GM21528 (cell line): Measurements from ENCODE around the gene EEF1AKMT3.

Experiments used
- ATAC-seq: cut with Tn5 transposase; IDR thresholded peaks from one replicate; pipeline ENCODE4 v1.9.1; 2021; ENCODE audit warnings: mild to moderate bottlenecking, moderate library complexity; ENCODE audit not compliant: unreplicated experiment, low FRiP score

The EEF1AKMT3 gene

DNA sequence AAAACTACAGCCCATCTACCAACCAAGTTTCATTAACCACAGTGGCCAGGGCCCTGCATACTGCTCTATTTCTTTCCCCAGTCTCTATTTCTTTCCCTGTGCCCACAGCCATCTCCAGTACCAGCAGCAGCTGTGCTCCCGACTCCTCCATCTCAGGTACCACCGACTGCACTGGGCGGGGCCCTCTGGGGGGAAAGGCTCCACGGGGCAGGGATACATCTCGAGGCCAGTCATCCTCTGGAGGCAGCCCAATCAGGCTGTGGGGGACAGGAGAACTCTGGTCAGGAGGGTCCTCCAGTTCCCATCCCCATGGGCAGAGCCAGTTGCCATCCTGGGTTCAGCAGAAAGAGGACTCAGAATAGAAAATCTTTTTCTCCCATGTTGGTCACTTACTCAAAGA is 23.4 kb upstream of the EEF1AKMT3 start:
- no peak for ATAC-seq

DNA sequence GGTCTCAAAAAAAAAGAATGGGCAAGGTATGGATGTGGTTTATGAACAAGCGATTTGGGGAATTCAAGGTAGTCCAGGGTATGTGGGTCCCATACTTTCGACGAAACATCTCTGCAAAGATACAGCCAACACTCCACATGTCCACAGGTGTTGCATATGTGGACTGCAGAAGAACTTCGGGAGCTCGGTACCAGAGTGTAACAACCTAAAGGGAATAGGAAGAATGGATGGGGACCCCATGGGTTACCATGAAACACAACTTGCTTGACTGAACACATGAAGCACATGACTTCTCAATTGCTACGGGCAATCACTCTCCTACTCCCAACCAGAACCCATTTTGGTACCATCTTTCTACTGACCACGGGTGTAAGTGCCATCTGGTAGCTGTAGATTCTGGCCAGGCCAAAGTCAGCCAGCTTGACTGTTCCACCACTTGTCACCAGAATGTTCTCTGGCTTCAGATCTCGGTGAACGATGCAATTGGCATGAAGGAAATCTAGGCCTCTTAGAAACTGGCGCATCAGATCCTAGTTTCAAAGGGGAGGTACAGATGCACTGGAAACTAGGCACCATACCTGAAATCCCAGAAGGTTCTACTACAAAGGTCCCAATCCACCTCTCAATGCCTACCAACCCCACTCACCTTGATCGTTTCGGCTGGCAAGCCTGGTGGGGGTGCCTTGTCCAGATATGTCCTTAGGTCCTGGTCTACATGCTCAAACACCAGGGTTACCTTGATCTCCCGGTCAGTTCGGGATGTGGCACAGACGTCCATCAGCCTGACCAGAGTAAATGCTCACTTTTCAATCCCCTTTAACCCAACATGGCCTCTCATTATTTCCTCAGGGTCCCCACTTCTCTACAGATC is 21.6 kb upstream of the EEF1AKMT3 start:
- no peak for ATAC-seq

GRCh38 chr12:57751432-57751787 is 21.0 kb upstream of the EEF1AKMT3 start:
- ATAC-seq, result no peak

DNA sequence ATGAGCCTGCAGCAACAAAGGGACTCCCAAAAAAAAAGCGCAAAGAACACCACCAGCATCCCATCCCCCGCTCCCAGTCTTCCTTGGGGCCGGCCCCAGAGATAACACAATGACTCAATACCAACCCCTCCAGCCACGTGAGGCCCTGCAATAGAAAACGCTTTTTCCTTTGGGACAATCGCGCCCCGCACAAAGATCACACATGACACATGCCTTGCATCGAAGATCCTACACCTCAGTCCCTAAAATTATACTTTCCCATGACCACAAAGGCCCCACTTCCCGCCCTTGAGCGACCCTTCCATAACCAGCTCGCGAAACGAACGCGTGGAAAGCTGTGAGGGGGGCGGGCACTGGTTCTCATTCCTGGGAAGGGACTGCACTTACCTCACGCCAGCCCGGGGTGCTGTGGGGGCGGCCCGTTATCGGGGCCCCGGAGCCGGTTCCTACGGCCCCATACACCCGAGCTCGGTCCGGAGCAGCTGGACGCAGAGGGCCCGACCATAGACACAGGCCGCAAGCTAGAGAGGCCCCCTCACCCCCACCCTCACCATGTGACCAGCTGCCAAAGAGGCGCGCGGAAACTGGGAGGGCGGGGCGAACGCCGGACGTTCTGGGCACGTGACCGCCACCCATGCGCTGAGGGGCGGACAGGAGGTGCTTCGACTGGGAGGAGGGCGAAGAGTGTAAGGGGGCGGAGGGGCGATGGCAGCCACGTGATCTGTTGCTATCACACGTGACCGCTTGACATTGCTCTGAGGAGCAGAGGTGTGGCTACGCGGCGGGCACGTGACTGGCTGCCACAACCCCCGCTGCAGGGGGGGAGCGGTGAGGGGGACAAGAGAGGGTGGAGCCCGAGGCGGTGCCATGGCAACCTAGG is 20.4 kb upstream of the EEF1AKMT3 start, which contains the start of gene CDK4:
Gene CDK4, minus strand, starts transcription at position 523 of the 880 bp plus-strand sequence. CDS start 593 bp downstream, outside the sequence.
- ATAC-seq, result peak; percentile 76

DNA sequence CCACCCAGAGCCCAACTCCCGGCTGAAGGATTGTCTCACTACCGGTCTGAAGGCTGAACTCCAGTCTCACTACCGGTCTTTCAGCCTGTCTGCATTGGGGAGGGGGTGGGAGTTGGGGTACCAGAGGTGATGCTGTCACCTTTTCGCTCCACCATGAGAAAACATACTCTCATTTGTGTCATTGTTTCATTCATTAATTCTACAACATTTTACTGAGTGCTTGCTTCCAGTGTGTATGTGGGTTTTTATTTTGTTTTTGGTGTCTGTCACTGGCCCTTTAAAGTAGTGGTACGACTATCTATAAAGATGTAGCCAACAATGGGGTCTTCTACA is 19.8 kb upstream of the EEF1AKMT3 start:
- no peak for ATAC-seq

GRCh38 chr12:57753756-57754337 is 18.6 kb upstream of the EEF1AKMT3 start:
- ATAC-seq, result no peak

DNA sequence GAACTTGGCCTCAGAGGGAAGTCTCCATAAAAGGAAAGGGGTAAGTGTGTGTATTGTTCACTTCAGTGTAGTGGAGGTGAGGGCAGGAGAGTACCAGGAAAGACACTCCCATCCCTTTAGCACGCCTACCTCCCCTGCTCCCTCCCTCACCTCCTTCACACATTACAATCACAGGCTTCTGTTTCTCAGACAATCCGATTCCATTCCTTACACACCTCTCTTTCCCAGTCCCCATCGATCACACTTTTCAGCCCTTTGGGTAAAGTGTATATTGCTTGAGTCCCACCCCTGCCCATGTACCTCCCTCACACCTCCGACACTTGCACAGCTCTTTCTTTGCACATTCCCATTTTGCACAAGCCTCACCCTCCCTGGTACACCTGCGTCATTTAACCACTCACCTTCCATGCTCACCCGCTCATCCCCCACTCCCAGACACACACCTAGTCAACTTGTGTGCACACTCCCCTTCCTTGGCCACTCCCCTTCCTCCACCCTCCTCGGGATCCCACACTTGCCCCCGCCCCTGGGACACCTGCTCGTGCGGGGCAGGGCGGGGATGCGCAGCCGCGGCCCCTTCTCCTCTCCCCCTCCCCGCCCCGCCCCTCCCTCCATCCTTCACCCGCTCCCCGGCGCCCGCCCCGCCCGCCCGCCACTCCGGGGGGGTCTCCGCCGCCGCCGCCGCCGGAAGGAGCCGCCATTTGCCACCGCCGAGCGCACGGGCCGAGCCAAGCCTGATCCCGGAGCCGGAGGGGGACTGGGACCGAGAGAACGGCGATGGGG is 17.8 kb upstream of the EEF1AKMT3 start, which contains the start of gene MARCHF9:
Gene MARCHF9, plus strand, starts transcription at position 693 of the 783 bp plus-strand sequence. CDS start 426 bp downstream, outside the sequence.
- ATAC-seq, result peak; percentile 36

GRCh38 chr12:57755194-57755453 is 17.3 kb upstream of the EEF1AKMT3 start:
- ATAC-seq, result no peak

DNA sequence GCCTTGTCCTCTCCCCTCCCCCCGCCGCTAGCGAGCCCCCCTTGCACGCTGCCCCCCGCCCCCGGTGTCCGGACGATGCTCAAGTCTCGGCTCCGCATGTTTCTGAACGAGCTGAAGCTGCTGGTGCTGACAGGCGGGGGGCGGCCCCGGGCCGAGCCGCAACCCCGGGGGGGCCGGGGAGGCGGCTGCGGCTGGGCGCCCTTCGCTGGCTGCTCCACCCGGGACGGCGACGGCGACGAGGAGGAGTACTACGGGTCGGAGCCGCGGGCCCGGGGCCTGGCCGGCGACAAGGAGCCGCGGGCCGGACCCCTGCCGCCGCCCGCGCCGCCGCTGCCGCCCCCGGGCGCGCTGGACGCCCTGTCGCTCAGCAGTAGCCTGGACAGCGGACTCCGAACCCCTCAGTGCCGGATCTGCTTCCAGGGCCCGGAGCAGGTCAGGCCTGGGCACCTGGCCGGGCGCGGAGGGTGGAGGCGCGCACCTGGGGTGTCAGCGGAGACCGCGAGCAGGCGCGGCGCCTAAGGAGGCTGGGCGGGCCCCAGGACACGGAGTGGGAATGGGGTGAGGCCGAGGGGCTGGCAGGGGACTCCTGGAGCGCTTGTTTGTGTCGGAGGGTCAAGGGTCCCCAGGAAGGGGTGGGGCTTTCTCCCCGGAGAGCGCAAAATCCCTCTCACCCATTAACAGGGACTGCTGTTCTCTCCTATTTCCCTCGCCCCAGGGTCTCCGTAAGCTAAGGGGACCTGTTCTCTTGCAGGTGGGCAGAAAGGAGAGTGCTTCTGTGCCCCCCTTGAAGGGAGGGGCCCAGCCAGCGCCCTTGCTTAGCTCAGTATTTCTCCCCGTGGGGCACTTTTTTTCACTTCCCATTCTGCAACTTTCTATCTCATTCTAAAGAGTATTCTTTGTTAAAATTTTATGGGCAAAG is 16.7 kb upstream of the EEF1AKMT3 start:
- ATAC-seq, result no peak

DNA sequence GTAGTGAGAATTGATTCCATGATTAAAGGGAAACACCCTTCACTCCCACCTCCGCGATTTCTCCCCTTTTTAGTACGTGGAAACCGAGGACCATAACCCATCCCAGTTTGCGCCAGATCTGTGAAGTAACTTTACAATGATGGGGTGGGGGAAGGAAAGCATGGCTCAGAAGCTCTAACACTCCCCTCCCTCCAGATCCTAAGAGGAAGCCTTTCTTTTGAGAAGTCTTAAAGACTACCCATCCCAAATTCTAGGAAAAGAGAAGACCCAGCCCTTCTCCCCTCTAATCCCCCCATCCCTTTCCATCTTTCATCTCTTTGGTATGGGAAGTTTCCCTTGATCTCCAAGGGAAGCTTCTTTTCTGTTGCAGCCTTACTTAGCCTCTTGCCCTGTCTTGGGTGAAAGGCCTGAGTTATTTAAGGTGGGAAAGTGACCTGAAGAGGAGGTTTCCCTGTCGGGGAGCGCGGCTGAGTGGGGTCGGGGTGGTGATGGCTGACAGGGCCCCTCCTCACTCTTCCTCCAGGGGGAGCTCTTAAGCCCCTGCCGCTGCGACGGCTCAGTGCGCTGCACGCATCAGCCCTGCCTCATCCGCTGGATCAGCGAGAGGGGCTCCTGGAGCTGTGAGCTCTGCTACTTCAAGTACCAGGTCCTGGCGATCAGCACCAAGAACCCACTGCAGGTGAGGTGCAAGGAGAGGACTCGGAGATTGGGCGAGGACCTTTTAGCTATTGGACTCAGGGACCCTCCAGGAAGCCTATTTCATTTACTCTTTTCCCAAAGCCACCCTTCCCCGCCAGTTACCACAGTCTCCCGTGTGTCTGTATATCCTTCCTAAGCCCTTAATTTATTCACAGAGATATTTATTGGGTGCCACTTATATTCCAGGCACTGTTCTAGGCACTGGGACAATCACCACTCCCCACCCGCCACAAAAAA is 15.7 kb upstream of the EEF1AKMT3 start:
- ATAC-seq, result no peak

DNA sequence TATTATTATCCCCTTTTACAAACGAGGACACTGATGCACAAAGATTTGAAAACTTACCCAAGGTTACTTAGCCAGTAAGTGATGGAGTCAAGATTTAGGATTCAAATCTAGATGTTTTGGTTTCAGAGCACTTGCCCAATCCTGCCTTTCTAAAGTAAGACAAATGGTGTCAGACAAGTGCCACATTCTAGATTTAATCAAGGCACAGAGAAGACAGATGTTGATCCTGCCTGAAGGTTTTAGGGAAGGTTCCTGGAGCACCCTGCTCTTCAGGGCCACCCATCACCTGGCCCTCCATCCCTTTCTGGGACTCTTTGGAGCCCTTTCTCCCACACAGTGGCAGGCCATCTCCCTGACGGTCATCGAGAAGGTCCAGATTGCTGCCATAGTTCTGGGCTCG is 14.6 kb upstream of the EEF1AKMT3 start:
- ATAC-seq, result no peak

DNA sequence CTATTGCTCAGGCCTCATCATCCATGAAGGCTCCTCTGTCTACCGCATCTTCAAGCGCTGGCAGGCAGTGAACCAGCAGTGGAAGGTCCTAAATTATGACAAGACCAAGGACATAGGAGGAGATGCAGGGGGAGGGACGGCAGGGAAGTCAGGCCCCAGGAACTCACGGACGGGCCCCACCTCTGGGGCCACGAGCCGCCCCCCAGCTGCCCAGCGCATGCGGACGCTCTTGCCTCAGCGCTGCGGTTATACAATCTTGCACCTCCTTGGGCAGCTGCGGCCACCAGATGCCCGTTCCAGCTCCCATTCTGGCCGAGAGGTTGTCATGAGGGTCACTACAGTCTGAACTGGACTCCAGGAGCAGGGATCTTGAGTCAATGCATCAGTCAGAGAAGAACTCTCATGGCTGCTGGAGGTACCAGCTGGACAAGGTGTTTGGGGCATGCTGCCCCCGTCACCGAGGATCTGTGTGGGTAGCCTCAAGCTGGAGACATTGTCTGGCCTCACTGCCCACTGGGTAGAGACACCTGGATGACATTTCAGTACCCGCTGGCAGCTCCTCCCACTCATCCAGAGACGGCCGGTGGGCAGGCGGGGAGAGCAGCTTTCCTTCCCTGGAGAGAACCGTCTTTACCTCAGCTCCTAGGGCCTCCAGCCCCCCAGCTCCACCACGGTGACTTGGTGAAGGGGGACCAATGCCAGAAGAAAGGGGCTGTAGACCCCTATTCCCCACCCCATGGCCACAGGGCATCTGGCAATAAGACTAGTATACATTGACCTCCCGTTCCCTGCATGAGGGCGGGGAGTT is 13.7 kb upstream of the EEF1AKMT3 start:
- ATAC-seq, result no peak

GRCh38 chr12:57759360-57759980 is 12.9 kb upstream of the EEF1AKMT3 start:
- ATAC-seq, result no peak

DNA sequence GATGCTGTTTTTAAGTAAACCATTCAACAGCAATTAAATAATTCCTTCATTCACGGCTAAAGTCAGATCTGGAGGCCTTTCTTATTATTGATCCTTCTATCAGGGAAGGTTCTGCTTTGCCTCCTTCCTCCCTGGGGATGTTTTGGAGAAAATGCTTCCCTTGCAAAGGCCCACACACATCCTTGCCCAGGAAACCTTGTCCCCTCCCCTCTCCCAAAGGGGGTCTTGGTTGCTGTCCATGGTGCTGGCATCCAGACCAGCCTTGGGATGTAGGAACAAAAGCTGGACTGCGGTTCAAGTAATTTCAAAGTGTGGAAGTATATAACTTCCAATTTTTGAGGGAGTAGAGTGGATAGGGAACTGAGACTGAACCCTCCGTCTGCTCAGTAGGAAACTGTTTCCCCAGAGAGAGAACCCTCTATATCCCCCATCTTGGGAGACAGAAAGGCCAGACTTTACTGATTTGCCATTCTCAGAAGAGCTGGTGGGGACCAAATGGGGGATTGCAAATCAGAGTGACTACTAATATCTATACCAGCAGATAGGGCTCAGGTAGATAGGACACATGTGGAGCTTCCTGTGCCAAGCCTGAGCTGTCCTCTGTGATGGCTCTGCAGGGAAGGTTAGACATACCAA is 11.9 kb upstream of the EEF1AKMT3 start:
- no peak for ATAC-seq

DNA sequence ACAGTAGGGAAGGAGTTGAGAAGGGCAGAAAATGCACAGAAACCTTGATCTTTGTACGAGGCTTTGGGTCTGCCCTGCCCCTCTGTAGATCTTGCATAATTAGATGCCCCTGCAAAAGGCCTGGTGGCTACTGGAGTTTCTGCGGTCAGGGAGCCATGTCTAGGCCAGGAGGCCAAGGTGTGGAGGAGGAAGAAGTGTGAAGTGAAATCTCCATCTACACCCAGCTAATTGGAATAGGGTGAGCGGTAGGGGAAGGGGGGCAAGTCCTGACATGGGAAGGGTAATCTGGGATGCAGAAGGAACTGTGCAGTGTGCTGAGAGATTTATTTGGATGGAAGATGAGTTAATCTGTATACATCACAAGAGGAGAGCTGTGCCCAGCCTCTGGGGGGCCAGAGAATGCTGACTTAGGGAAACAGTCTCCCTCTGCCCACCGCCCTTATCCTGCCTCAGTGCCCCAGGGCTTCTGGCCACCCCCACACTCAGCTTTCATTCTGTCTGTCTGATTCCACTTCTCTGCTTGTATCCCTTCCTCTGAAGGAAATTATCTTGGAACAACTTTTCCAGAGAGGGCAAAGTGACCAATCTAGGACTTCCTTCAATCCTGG is 10.9 kb upstream of the EEF1AKMT3 start:
- no peak for ATAC-seq

- ATAC-seq, result no peak
Measured at GRCh38 chr12:57762463-57762862, 10.0 kb upstream of the EEF1AKMT3 start.
